Measurements from ENCODE around the gene ADA.
"Not testable (repeated sequence)": the region's sequence is repeated elsewhere in the genome, so short reads cannot be mapped to it uniquely, and the experiment has no call there.

ADA gene

GRCh38 chr20:44597516-44597915 lies 54.0 kb downstream of the ADA start:
- no peak for DNase-seq

- DNase-seq = no peak
Observed at GRCh38 chr20:44596876-44597275, 54.6 kb downstream of the ADA start.

- no peak for DNase-seq
Observed at GRCh38 chr20:44596010-44596409, 55.5 kb downstream of the ADA start.

- no peak for DNase-seq
Observed at GRCh38 chr20:44594730-44595129, 56.8 kb downstream of the ADA start.

- DNase-seq = no peak
Observed at GRCh38 chr20:44593751-44594150, 57.7 kb downstream of the ADA start.

GRCh38 chr20:44592366-44592765 lies 59.1 kb downstream of the ADA start:
- DNase-seq = no peak

- DNase-seq = no peak
Observed at GRCh38 chr20:44590980-44591778, 60.3 kb downstream of the ADA start.

- DNase-seq = no peak
Observed at GRCh38 chr20:44589537-44589936, 62.0 kb downstream of the ADA start.

- not testable (repeated sequence) for DNase-seq
Observed at GRCh38 chr20:44588321-44588720, 63.2 kb downstream of the ADA start.

GRCh38 chr20:44587035-44587980 lies 64.2 kb downstream of the ADA start:
- no peak for DNase-seq

- no peak for DNase-seq
Observed at GRCh38 chr20:44586289-44586911, 65.1 kb downstream of the ADA start.

GRCh38 chr20:44585057-44585963 lies 66.2 kb downstream of the ADA start:
- no peak for DNase-seq

GRCh38 chr20:44584162-44584561 lies 67.3 kb downstream of the ADA start:
- no peak for DNase-seq

- DNase-seq = no peak
Observed at GRCh38 chr20:44583157-44583556, 68.3 kb downstream of the ADA start.

GRCh38 chr20:44582311-44583025 lies 69.0 kb downstream of the ADA start, which contains the start of gene PKIG:
TSS of gene PKIG (plus strand) at chr20:44582579. CDS start at chr20:44614557, 31,978 bp downstream.
- DNase-seq = no peak

GRCh38 chr20:44581515-44581914 lies 70.0 kb downstream of the ADA start:
- DNase-seq = no peak

GRCh38 chr20:44580581-44581268 lies 70.8 kb downstream of the ADA start:
- no peak for DNase-seq

- DNase-seq = no peak
Observed at GRCh38 chr20:44579313-44580081, 72.0 kb downstream of the ADA start.

GRCh38 chr20:44576297-44576696 lies 75.2 kb downstream of the ADA start:
- peak; percentile 9 for DNase-seq

GRCh38 chr20:44574372-44574771 lies 77.1 kb downstream of the ADA start:
- no peak for DNase-seq

All from NCI-H82 (cell line).